CD4-positive, alpha-beta memory T cell (primary cell): ENCODE results near the gene AMFR. TPM values are rescaled to one million over a fixed set of nuclear protein-coding genes. Genes with fewer than 3 reads are reported as not detected.

Experiments used
- CTCF ChIA-PET: fragments of 350-600 bp; sonication (Branson Sonifier 250); formaldehyde crosslinking; loops from one replicate; lab custom pipeline; 2021; ENCODE audit warnings: inconsistent platforms; ENCODE audit not compliant: partially characterized antibody; lab: Charles Lee
- POLR2A ChIA-PET: fragments of 350-600 bp; sonication (Branson Sonifier 250); formaldehyde crosslinking; loops from one replicate; lab custom pipeline; 2021; ENCODE audit not compliant: partially characterized antibody; lab: Charles Lee
- DNase-seq, 5 donors: peaks; one replicate each; pipeline versions ENCODE4 v3.0.0 to v3.0.0-alpha.2; 2020 to 2022; ENCODE audit warnings: mixed read lengths in 1 of 5
- H3K27ac ChIP-seq: one replicate; pipeline ENCODE4 v1.7.0; 2013; ENCODE audit warnings: low read depth, low read length
- H3K27me3 ChIP-seq: 2 replicates; pipeline ENCODE4 v1.7.0; 2013; ENCODE audit warnings: mild to moderate bottlenecking, low read length, moderate library complexity; ENCODE audit not compliant: insufficient read depth
- H3K36me3 ChIP-seq: 2 replicates; pipeline ENCODE4 v1.7.0; 2013; ENCODE audit warnings: mild to moderate bottlenecking, low read length, moderate library complexity; ENCODE audit not compliant: insufficient read depth
- H3K4me1 ChIP-seq: 2 replicates; pipeline ENCODE4 v1.7.0; 2013; ENCODE audit warnings: mild to moderate bottlenecking, low read length, moderate library complexity; ENCODE audit not compliant: insufficient read depth
- H3K4me3 ChIP-seq, 2 donors: one replicate each; pipeline ENCODE4 v1.7.0; 2013; ENCODE audit warnings: low read length in 2 of 2, mild to moderate bottlenecking in 1 of 2
- H3K9me3 ChIP-seq, 2 donors: one replicate each; pipeline ENCODE4 v1.7.0; 2013; ENCODE audit warnings: low read length in 2 of 2, control low read depth in 1 of 2; ENCODE audit not compliant: control insufficient read depth in 1 of 2
- H3K27ac Mint-ChIP-seq, 7 donors: one replicate each; pipeline ENCODE4 v1.8.0; 2020 to 2021; ENCODE audit warnings: mixed read lengths in 7 of 7, mild to moderate bottlenecking in 6 of 7, inconsistent platforms in 3 of 7, moderate library complexity in 3 of 7
- H3K27me3 Mint-ChIP-seq, 2 donors: one replicate each; pipeline ENCODE4 v1.8.0; 2020 to 2021; ENCODE audit warnings: mixed read lengths in 2 of 2
- H3K36me3 Mint-ChIP-seq, 2 donors: one replicate each; pipeline ENCODE4 v1.8.0; 2020 to 2021; ENCODE audit warnings: mixed read lengths in 2 of 2, inconsistent platforms in 1 of 2, mild to moderate bottlenecking in 1 of 2
- H3K4me1 Mint-ChIP-seq, 4 donors: one replicate each; pipeline ENCODE4 v1.8.0; 2020 to 2021; ENCODE audit warnings: mixed read lengths in 4 of 4, mild to moderate bottlenecking in 1 of 4
- H3K4me3 Mint-ChIP-seq, 8 donors: one replicate each; pipeline ENCODE4 v1.8.0; 2020 to 2021; ENCODE audit warnings: mixed read lengths in 8 of 8, mild to moderate bottlenecking in 7 of 8, moderate library complexity in 6 of 8, inconsistent platforms in 3 of 8
- H3K9me3 Mint-ChIP-seq, 8 donors: one replicate each; pipeline ENCODE4 v1.8.0; 2020 to 2021; ENCODE audit warnings: mixed read lengths in 8 of 8, mild to moderate bottlenecking in 5 of 8, inconsistent platforms in 3 of 8, moderate library complexity in 1 of 8
- intact Hi-C: fragments of 100-400 bp; cut with micrococcal nuclease; formaldehyde crosslinking; loops from one replicate; pipeline ENCODE4 v1.15.1; 2023
- polyA plus RNA-seq, 2 donors: library from polyadenylated mRNA; unstranded; fragments of 300-500 nt; fragmentation: Illumina TruSeq; gene quantifications; one replicate each; pipeline ENCODE4 v1.2.3, GENCODE V29; 2021
- total RNA-seq, 2 experiments: library from RNA; stranded (reverse); gene quantifications; one replicate each; pipeline ENCODE4 v1.2.3, GENCODE V29; 2021

The AMFR gene
- total and polyA plus RNA-seq, 4 experiments from 2014 or later, result 45.7 to 67.6 (median 60.4) TPM

DNA sequence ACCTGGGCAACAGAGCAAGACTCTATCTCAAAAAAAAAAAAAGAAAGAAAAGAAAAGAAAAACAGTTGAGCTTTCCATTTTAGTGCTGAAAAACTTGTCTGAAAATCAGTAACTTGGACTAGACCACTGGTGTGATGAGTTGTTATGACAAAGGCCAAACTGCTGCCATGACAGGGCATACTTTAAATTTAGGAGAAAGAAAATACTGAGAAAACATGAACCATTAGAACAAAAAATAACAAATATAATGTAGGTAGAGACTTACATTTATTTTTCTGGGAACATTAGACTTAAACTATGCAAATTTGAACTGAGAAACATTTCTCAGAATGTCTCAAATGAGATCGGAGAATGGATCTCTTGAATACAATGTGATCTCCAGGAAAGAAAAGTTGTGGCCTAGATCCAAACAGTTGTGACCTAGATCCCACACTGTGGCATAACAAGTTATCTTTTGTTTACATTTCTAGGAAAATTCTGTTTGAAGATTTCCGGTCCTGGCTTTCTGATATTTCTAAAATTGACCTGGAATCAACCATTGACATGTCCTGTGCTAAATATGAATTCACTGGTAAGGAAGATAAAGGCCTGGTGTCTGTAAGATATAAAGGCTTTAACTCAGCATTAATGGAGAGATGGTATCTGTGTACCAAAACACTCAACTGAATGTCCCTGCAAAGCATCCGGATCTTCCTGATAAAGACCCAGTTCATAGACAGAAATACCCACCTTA is 36.9 kb upstream of the AMFR start:
- no peak overlapping the region for H3K27ac ChIP-seq
- no peaks in the 10 kb centered on the region for H3K9me3 ChIP-seq
- peak overlapping the region in 2 of 7 donors; percentile 5 to 19 for H3K27ac Mint-ChIP-seq
- POLR2A ChIA-PET, result interaction anchor here (0.8 to 2.7 kb wide), 2 partner anchors 11 to 993 kb away, joined by 4 to 15 read pairs; partner anchors contain the start of genes NUDT21 and OGFOD1
- no peaks in the 10 kb centered on the region for H3K27me3 Mint-ChIP-seq
- H3K4me3 Mint-ChIP-seq, result no peak overlapping the region
- H3K4me1 ChIP-seq, result no peaks in the 10 kb centered on the region
- no peaks in the 10 kb centered on the region for H3K9me3 Mint-ChIP-seq
- intact Hi-C loops, result no loop called here
- peaks cover 0 to 11% (median 6%) of the 10 kb centered on the region in 4 donors for H3K4me1 Mint-ChIP-seq
- no peak overlapping the region for H3K4me3 ChIP-seq
- H3K36me3 ChIP-seq, result peaks cover 50% of the 10 kb centered on the region
- no peaks in the 10 kb centered on the region for H3K27me3 ChIP-seq
- CTCF ChIA-PET, result no interaction called here
- H3K36me3 Mint-ChIP-seq, result peaks cover 55 to 78% of the 10 kb centered on the region in 2 donors
- DNase-seq, result no peak

DNA sequence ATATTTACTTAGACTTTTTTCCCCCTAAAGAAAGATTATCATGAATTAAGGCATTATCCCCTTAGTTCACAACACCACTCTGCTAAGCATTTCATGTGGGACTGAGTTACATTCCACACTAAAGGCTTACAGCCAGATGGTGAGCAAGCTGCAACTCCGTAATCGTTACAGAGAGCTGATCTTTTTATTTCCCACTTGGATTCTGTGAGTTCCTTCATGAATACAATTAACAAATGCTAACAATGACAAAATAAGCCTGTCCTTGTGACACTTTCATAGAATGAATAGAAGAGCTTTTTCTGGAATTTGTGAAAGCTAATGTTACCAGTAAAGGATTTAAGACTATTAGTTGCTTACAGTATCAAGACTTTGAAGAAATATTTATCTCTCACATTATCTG is 34.8 kb upstream of the AMFR start:
- H3K9me3 ChIP-seq, result no peaks in the 10 kb centered on the region
- intact Hi-C loops, result no loop called here
- Mint-ChIP-seq H3K9me3 (no peaks in the 10 kb centered on the region), H3K4me1 (peaks cover 5 to 23% (median 9%) of the 10 kb centered on the region in 4 donors), H3K27me3 (no peaks in the 10 kb centered on the region), H3K36me3 (peaks cover 61 to 79% of the 10 kb centered on the region in 2 donors), H3K27ac (peak overlapping the region in 1 of 7 donors; percentile 48), H3K4me3 (no peak overlapping the region)
- no peak for DNase-seq
- H3K4me3 ChIP-seq, result no peak overlapping the region
- H3K27me3 ChIP-seq, result no peaks in the 10 kb centered on the region
- ChIA-PET POLR2A (interaction anchor here (2.7 kb wide), 1 partner anchor 9 kb away, joined by 15 read pairs; the partner anchor contains the start of genes NUDT21 and OGFOD1), CTCF (no interaction called here)
- no peaks in the 10 kb centered on the region for H3K4me1 ChIP-seq
- H3K36me3 ChIP-seq, result peaks cover 46% of the 10 kb centered on the region
- no peak overlapping the region for H3K27ac ChIP-seq

DNA sequence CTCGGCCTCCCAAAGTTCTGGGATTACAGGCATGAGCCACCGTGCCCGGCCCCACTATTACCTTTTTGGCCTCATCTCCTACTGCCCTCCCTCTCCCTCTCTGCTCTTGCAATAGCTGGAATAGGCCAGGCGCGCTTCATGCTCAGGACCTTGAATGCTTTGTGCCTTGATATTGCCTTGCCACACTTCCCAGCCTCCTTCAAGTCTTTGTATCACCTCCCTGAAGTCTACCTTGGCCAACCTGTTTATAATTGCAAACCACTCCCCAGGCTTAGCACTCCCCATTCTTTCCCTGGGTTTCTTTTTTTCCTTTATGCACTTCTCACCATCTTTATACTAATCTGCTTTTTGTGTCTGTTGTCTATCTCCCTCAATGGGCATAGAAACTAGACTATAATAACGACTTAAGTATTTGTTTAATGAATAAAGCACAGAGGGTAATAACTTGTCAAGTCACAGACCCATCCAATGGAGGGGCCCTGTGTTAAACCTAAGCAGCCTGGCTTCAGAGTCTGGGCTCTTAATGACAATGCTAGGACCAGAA is 32.7 kb upstream of the AMFR start:
- H3K27ac Mint-ChIP-seq, result peak overlapping the region in 1 of 7 donors; percentile 69
- Histone ChIP-seq H3K27ac (no peak overlapping the region), H3K4me3 (no peak overlapping the region), H3K9me3 (no peaks in the 10 kb centered on the region), H3K27me3 (no peaks in the 10 kb centered on the region), H3K36me3 (peaks cover 46% of the 10 kb centered on the region), H3K4me1 (peaks cover 8% of the 10 kb centered on the region)
- no peaks in the 10 kb centered on the region for H3K27me3 Mint-ChIP-seq
- ChIA-PET POLR2A (no interaction called here), CTCF (no interaction called here)
- H3K36me3 Mint-ChIP-seq, result peaks cover 57 to 75% of the 10 kb centered on the region in 2 donors
- intact Hi-C loops, result no loop called here
- H3K4me1 Mint-ChIP-seq, result peaks cover 12 to 25% (median 16%) of the 10 kb centered on the region in 4 donors
- no peak for DNase-seq
- H3K4me3 Mint-ChIP-seq, result no peak overlapping the region
- no peaks in the 10 kb centered on the region for H3K9me3 Mint-ChIP-seq

DNA sequence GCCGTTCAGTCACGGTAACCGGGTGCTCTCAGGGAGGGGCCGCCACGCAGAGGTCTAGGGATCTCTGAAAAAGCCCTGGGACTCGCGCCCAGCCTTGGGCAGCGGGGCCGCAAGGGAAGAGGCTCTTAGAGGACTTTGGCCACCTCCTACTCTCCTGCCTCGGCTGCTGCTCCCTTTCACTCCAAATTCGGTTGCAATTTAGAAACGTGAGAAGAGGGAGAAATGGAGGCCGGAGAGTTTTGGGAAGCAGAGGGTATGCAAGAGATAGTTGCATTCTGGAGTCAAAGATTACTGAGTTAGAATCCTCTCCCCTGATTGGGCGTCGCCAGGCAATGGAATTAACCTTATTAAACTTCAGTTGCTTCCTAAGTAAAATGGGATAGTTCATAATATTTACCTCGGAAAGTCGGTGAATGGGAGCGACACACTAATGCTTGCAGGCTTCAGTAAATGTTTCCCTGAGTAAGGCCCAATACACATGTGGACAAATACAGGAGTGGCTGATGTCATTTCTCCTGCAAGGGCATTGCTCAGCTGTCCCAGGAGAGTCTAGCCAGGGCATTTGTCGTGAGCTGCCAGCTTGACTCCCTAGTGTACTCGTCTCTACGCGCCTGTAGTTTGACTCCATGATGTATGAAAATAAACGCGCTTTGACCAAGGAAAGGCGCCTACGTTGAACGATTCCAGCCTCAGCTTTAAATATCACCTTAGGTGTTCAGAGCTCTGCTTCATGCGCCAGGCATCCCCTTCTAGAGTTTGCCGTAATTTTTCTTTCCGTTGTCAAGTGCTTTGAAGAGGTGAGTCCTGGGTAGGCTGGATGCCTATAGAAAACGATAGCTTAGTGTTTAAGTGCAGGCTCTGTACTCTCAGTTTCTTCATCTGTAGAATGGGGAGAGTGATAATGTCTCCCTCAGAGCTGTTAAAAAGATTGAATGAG is 26.7 kb upstream of the AMFR start:
- H3K36me3 ChIP-seq, result peaks cover 25% of the 10 kb centered on the region
- H3K36me3 Mint-ChIP-seq, result peaks cover 26 to 50% of the 10 kb centered on the region in 2 donors
- H3K4me1 ChIP-seq, result peaks cover 56% of the 10 kb centered on the region
- no peaks in the 10 kb centered on the region for H3K27me3 ChIP-seq
- intact Hi-C loops, result loop anchor here (1.0 to 5.0 kb wide), 4 partner anchors 27 to 1283 kb away; partner anchors contain the start of genes AMFR, BBS2, KATNB1 and MT1X
- peak overlapping the region; percentile 54 to 95 for H3K4me3 ChIP-seq
- ChIA-PET POLR2A (interaction anchor here (0.8 to 1.7 kb wide), 17 partner anchors 9 to 277 kb away, joined by 3 to 15 read pairs (median 4); partner anchors contain the start of genes AMFR, BBS2 and MT1X), CTCF (interaction anchor here (0.6 to 1.2 kb wide), 8 partner anchors 14 to 684 kb away, joined by 3 to 6 read pairs (median 3); no protein-coding TSS in a partner anchor)
- peak overlapping the region; percentile 96 to 100 (median 99) for H3K4me3 Mint-ChIP-seq
- peak overlapping the region; percentile 89 to 100 (median 98) for H3K27ac Mint-ChIP-seq
- H3K9me3 Mint-ChIP-seq, result no peaks in the 10 kb centered on the region
- peaks cover 42 to 68% (median 55%) of the 10 kb centered on the region in 4 donors for H3K4me1 Mint-ChIP-seq
- peak overlapping the region; percentile 73 for H3K27ac ChIP-seq
- H3K9me3 ChIP-seq, result no peaks in the 10 kb centered on the region
- DNase-seq, result peak in 2 of 5 donors; percentile 4 to 9
- no peaks in the 10 kb centered on the region for H3K27me3 Mint-ChIP-seq

DNA sequence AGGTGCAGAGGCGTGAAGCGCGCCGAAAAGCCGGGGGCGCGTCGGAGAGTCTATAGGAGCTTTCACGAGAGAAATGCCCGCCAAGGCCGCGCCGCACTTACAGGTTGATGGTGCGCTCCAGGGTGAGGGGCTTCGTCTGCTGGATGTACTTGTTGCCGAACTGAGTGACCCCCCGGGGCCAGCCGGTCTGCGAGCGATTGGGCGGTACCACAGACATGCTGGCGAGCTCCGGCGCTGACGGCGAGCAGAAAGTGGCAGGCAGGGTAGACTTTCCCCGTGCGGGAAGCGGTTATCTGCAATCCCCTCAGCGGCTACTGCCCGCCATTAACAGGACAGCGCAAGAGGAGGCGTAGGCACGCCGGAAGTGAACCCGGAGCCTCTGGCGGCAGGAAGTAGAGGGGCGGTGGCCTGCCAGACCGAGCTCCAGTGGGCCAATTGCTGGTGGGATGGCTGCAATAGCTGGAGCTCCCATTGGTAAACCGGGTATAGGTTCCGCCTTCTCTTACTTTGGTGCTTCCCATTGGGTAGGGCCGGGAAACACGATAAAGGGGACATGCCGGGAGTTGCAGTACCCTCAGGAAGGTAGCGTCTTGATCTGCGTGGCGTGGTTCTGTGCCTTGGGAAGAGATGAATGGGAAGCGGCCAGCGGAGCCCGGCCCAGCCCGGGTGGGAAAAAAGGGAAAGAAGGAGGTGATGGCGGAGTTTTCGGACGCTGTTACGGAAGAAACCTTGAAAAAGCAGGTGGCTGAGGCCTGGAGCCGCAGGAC is 25.8 kb upstream of the AMFR start, which contains the start of the genes NUDT21 and OGFOD1:
TSS of gene NUDT21 (minus strand) at position 347 of the 767 bp plus-strand sequence. CDS start at position 217, 130 bp downstream.
TSS of gene OGFOD1 (plus strand) at position 569 of the 767 bp plus-strand sequence. CDS start at position 628, 59 bp downstream.
- Histone ChIP-seq H3K4me1 (peaks cover 57% of the 10 kb centered on the region), H3K27me3 (no peaks in the 10 kb centered on the region), H3K9me3 (no peaks in the 10 kb centered on the region), H3K27ac (peak within 1 kb of the TSS; percentile 73), H3K4me3 (peak within 1 kb of the TSS; percentile 54 to 95), H3K36me3 (peaks cover 18% of the 10 kb centered on the region)
- H3K36me3 Mint-ChIP-seq, result peaks cover 18 to 46% of the 10 kb centered on the region in 2 donors
- peak; percentile 92 to 97 (median 94) for DNase-seq
- peaks cover 38 to 69% (median 56%) of the 10 kb centered on the region in 4 donors for H3K4me1 Mint-ChIP-seq
- ChIA-PET POLR2A (interaction anchor here (0.8 to 1.7 kb wide), 17 partner anchors 9 to 277 kb away, joined by 3 to 15 read pairs (median 4); partner anchors contain the start of genes AMFR, BBS2 and MT1X), CTCF (interaction anchor here (1.0 to 1.2 kb wide), 6 partner anchors 15 to 251 kb away, joined by 3 to 6 read pairs (median 3); no protein-coding TSS in a partner anchor)
- no peaks in the 10 kb centered on the region for H3K27me3 Mint-ChIP-seq
- intact Hi-C loops, result loop anchor here (1.0 to 5.0 kb wide), 4 partner anchors 26 to 1284 kb away; partner anchors contain the start of genes AMFR, BBS2, KATNB1 and MT1X
- H3K27ac Mint-ChIP-seq, result peak within 1 kb of the TSS; percentile 89 to 100 (median 98)
- H3K9me3 Mint-ChIP-seq, result no peaks in the 10 kb centered on the region
- H3K4me3 Mint-ChIP-seq, result peak within 1 kb of the TSS; percentile 96 to 100 (median 99)
